Measurements from ENCODE around the gene CDC14B.
"Not testable (repeated sequence)": the region's sequence is repeated elsewhere in the genome, so short reads cannot be mapped to it uniquely, and the experiment has no call there.

The CDC14B gene

GRCh38 chr9:96587338-96588315 lies 32.0 kb downstream of the CDC14B start:
- DNase-seq = no peak
- no peak overlapping the region for H3K27ac Mint-ChIP-seq
- H3K9me3 Mint-ChIP-seq = no peaks in the 10 kb centered on the region
- H3K27me3 Mint-ChIP-seq = peaks cover 34% of the 10 kb centered on the region
- H3K4me3 Mint-ChIP-seq = no peak overlapping the region
- no peaks in the 10 kb centered on the region for H3K36me3 Mint-ChIP-seq (ENCODE audit: low read depth)
- H3K4me1 Mint-ChIP-seq (ENCODE audit: low read depth) = peaks cover 10% of the 10 kb centered on the region

- Mint-ChIP-seq H3K27ac (no peak overlapping the region), H3K4me3 (no peak overlapping the region), H3K4me1 (ENCODE audit: low read depth) (peaks cover 10% of the 10 kb centered on the region), H3K27me3 (peaks cover 22% of the 10 kb centered on the region), H3K9me3 (no peaks in the 10 kb centered on the region), H3K36me3 (ENCODE audit: low read depth) (no peaks in the 10 kb centered on the region)
- no peak for DNase-seq
Observed at GRCh38 chr9:96585426-96585825, 34.2 kb downstream of the CDC14B start.

GRCh38 chr9:96582199-96582598 lies 37.4 kb downstream of the CDC14B start:
- DNase-seq; H3K4me3 Mint-ChIP-seq; H3K36me3 Mint-ChIP-seq (ENCODE audit: low read depth); H3K27ac Mint-ChIP-seq; H3K9me3 Mint-ChIP-seq; H3K4me1 Mint-ChIP-seq (ENCODE audit: low read depth): not testable (repeated sequence)
- H3K27me3 Mint-ChIP-seq = peaks cover 11% of the 10 kb centered on the region

GRCh38 chr9:96581786-96582185 lies 37.9 kb downstream of the CDC14B start:
- Mint-ChIP-seq H3K9me3 (no peaks in the 10 kb centered on the region), H3K36me3 (ENCODE audit: low read depth) (no peaks in the 10 kb centered on the region), H3K27ac (no peak overlapping the region), H3K27me3 (peaks cover 8% of the 10 kb centered on the region), H3K4me1 (ENCODE audit: low read depth) (no peaks in the 10 kb centered on the region), H3K4me3 (no peak overlapping the region)
- DNase-seq = no peak

GRCh38 chr9:96581301-96581700 lies 38.3 kb downstream of the CDC14B start:
- H3K27ac Mint-ChIP-seq = no peak overlapping the region
- H3K4me3 Mint-ChIP-seq = no peak overlapping the region
- H3K9me3 Mint-ChIP-seq = no peaks in the 10 kb centered on the region
- DNase-seq = no peak
- no peaks in the 10 kb centered on the region for H3K4me1 Mint-ChIP-seq (ENCODE audit: low read depth)
- H3K36me3 Mint-ChIP-seq (ENCODE audit: low read depth) = no peaks in the 10 kb centered on the region
- H3K27me3 Mint-ChIP-seq = peaks cover 8% of the 10 kb centered on the region

GRCh38 chr9:96574931-96575351 lies 44.7 kb downstream of the CDC14B start:
- Mint-ChIP-seq H3K9me3 (no peaks in the 10 kb centered on the region), H3K27me3 (peaks cover 9% of the 10 kb centered on the region), H3K4me1 (ENCODE audit: low read depth) (no peaks in the 10 kb centered on the region), H3K4me3 (no peak overlapping the region), H3K27ac (no peak overlapping the region), H3K36me3 (ENCODE audit: low read depth) (no peaks in the 10 kb centered on the region)
- DNase-seq = no peak

GRCh38 chr9:96574455-96574854 lies 45.2 kb downstream of the CDC14B start:
- Mint-ChIP-seq H3K27ac (no peak overlapping the region), H3K36me3 (ENCODE audit: low read depth) (no peaks in the 10 kb centered on the region), H3K4me3 (no peak overlapping the region), H3K9me3 (no peaks in the 10 kb centered on the region), H3K27me3 (peaks cover 9% of the 10 kb centered on the region), H3K4me1 (ENCODE audit: low read depth) (no peaks in the 10 kb centered on the region)
- DNase-seq = no peak

- Mint-ChIP-seq H3K27ac (no peak overlapping the region), H3K36me3 (ENCODE audit: low read depth) (peaks cover 3% of the 10 kb centered on the region), H3K27me3 (peaks cover 6% of the 10 kb centered on the region), H3K4me3 (peak overlapping the region; percentile 76), H3K9me3 (no peaks in the 10 kb centered on the region), H3K4me1 (ENCODE audit: low read depth) (peaks cover 32% of the 10 kb centered on the region)
- no peak for DNase-seq
Observed at GRCh38 chr9:96567203-96567700, 52.4 kb downstream of the CDC14B start.

GRCh38 chr9:96566498-96567202 lies 53.0 kb downstream of the CDC14B start:
- peaks cover 6% of the 10 kb centered on the region for H3K27me3 Mint-ChIP-seq
- peaks cover 3% of the 10 kb centered on the region for H3K36me3 Mint-ChIP-seq (ENCODE audit: low read depth)
- H3K4me3 Mint-ChIP-seq = peak overlapping the region; percentile 76
- H3K27ac Mint-ChIP-seq = peak overlapping the region; percentile 78
- peaks cover 32% of the 10 kb centered on the region for H3K4me1 Mint-ChIP-seq (ENCODE audit: low read depth)
- peak; percentile 81 for DNase-seq
- no peaks in the 10 kb centered on the region for H3K9me3 Mint-ChIP-seq

- peaks cover 9% of the 10 kb centered on the region for H3K36me3 Mint-ChIP-seq (ENCODE audit: low read depth)
- no peak for DNase-seq
- peaks cover 32% of the 10 kb centered on the region for H3K4me1 Mint-ChIP-seq (ENCODE audit: low read depth)
- H3K4me3 Mint-ChIP-seq = peak overlapping the region; percentile 76
- no peaks in the 10 kb centered on the region for H3K9me3 Mint-ChIP-seq
- peaks cover 6% of the 10 kb centered on the region for H3K27me3 Mint-ChIP-seq
- H3K27ac Mint-ChIP-seq = peak overlapping the region; percentile 78
Observed at GRCh38 chr9:96565671-96566497, 53.8 kb downstream of the CDC14B start.

- peaks cover 4% of the 10 kb centered on the region for H3K27me3 Mint-ChIP-seq
- no peak for DNase-seq
- H3K9me3 Mint-ChIP-seq = no peaks in the 10 kb centered on the region
- no peak overlapping the region for H3K27ac Mint-ChIP-seq
- H3K36me3 Mint-ChIP-seq (ENCODE audit: low read depth) = peaks cover 14% of the 10 kb centered on the region
- no peak overlapping the region for H3K4me3 Mint-ChIP-seq
- H3K4me1 Mint-ChIP-seq (ENCODE audit: low read depth) = peaks cover 32% of the 10 kb centered on the region
Observed at GRCh38 chr9:96564217-96564616, 55.4 kb downstream of the CDC14B start.

GRCh38 chr9:96559339-96559943 lies 60.2 kb downstream of the CDC14B start:
- H3K4me1 Mint-ChIP-seq (ENCODE audit: low read depth) = peaks cover 25% of the 10 kb centered on the region
- no peaks in the 10 kb centered on the region for H3K9me3 Mint-ChIP-seq
- no peak overlapping the region for H3K27ac Mint-ChIP-seq
- H3K4me3 Mint-ChIP-seq = no peak overlapping the region
- no peak for DNase-seq
- H3K27me3 Mint-ChIP-seq = no peaks in the 10 kb centered on the region
- peaks cover 14% of the 10 kb centered on the region for H3K36me3 Mint-ChIP-seq (ENCODE audit: low read depth)

- Mint-ChIP-seq H3K27ac (no peak overlapping the region), H3K9me3 (no peaks in the 10 kb centered on the region), H3K27me3 (no peaks in the 10 kb centered on the region), H3K4me1 (ENCODE audit: low read depth) (peaks cover 30% of the 10 kb centered on the region), H3K4me3 (no peak overlapping the region), H3K36me3 (ENCODE audit: low read depth) (peaks cover 14% of the 10 kb centered on the region)
- no peak for DNase-seq
Observed at GRCh38 chr9:96557921-96558320, 61.7 kb downstream of the CDC14B start.

Measured in activated T-cell treated with anti-CD3 and anti-CD28 coated beads, Interleukin-2, amount 50 U/mL, for 24 hours (primary cell).